Gastrocnemius medialis (tissue), 4 donors: ENCODE measurements around the gene CMBL.

Experiments
- CTCF ChIP-seq, 5 experiments: fragments of 450-650 bp in 3 of 5; fragments of 200-600 bp in 2 of 5; sonication (generic) in 2 of 5; IDR thresholded peaks in 4 of 5; conservative IDR thresholded peaks in 1 of 5; 1 replicate in 4 of 5; 2 replicates in 1 of 5; pipeline ENCODE4 v1.5.1; 2016 to 2019; ENCODE audit warnings: antibody characterized with exemption in 5 of 5, mild to moderate bottlenecking in 3 of 5, moderate library complexity in 3 of 5
- POLR2A ChIP-seq, 2 donors: fragments of 450-650 bp; IDR thresholded peaks; one replicate each; pipeline ENCODE4 v1.6.1; 2017; ENCODE audit warnings: antibody characterized with exemption in 2 of 2, mild to moderate bottlenecking in 2 of 2, moderate library complexity in 2 of 2

- TF ChIP-seq CTCF (IDR thresholded peaks at IDR 0.05 in 4 of 5, conservative IDR thresholded peaks at IDR 0.05 in 1 of 5) (no peak), POLR2A (IDR thresholded peaks at IDR 0.05) (no peak)
These were observed 31.0 kb upstream of the CMBL start for GRCh38 chr5:10338686-10339057.
